Measurements from ENCODE around the gene ZNF845. TPM values are rescaled to one million over a fixed set of nuclear protein-coding genes. Genes with fewer than 3 reads are reported as not detected.
"Not testable (repeated sequence)": the region's sequence is repeated elsewhere in the genome, so short reads cannot be mapped to it uniquely, and the experiment has no call there.

The ZNF845 gene
- total RNA-seq, 4 donors from 2014 or later, result 4.2 to 7.1 (median 5.2) TPM

DNA sequence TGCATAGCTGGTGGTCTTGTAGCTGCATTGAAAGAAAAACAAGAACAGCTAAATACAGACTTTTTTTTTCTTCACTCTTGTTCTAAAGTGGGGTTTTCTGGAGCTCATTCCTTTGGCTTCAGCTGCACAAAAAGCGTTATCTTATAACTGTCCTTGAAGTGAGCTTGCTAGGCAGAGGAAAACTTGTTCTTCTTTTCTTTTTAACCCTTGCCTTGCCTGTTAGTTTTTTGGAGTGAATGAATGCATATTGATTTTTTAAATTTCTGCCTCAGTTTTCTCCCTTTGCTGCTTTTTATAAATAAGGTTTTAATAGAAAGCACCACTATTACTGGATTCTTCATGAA, 62.9 kb downstream of the ZNF845 start:
- DNase-seq (ENCODE audit: low spot score in 2 of 2), result no peak
- Histone ChIP-seq H3K4me3 (no peak overlapping the region), H3K27me3 (no peaks in the 10 kb centered on the region), H3K36me3 (peaks cover 30% of the 10 kb centered on the region), H3K4me1 (peaks cover 29% of the 10 kb centered on the region), H3K27ac (no peak overlapping the region), H3K9me3 (no peaks in the 10 kb centered on the region)
- WGBS, result 14% methylated on average over 1 of the region's 1 CpG
- TF ChIP-seq POLR2AphosphoS5 (IDR thresholded peaks at IDR 0.05), result no peak
- TF ChIP-seq POLR2A (IDR thresholded peaks at IDR 0.05), result no peak
- TF ChIP-seq, protein P1, sequence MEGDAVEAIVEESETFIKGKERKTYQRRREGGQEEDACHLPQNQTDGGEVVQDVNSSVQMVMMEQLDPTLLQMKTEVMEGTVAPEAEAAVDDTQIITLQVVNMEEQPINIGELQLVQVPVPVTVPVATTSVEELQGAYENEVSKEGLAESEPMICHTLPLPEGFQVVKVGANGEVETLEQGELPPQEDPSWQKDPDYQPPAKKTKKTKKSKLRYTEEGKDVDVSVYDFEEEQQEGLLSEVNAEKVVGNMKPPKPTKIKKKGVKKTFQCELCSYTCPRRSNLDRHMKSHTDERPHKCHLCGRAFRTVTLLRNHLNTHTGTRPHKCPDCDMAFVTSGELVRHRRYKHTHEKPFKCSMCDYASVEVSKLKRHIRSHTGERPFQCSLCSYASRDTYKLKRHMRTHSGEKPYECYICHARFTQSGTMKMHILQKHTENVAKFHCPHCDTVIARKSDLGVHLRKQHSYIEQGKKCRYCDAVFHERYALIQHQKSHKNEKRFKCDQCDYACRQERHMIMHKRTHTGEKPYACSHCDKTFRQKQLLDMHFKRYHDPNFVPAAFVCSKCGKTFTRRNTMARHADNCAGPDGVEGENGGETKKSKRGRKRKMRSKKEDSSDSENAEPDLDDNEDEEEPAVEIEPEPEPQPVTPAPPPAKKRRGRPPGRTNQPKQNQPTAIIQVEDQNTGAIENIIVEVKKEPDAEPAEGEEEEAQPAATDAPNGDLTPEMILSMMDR (IDR thresholded peaks at IDR 0.05), result no peak
- no peak for TF ChIP-seq EP300 (IDR thresholded peaks at IDR 0.05)

DNA sequence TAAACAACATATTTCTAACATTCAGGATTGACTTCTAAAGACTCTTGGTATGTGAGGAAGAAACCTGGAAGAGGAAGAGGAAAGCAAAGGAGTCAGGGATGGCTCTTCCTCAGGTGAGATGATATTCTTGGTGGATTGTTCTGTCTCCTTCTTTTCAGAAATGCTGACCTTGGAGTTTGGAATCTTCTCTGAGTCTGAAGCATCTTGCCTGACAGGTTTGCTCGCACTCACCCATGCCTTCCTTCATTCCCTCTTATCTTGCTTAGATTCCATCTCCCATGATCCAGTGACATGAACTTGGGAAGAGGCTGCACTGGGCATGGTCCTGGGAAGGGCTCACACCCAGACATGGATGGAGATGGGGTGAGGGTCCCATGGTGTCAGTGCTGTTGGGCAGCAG, 64.4 kb downstream of the ZNF845 start:
- 82% methylated on average over 1 of the region's 1 CpG for WGBS

More for the DNA sequence above, 64.4 kb downstream of the ZNF845 start:
- Histone ChIP-seq H3K36me3 (peaks cover 43% of the 10 kb centered on the region), H3K4me1 (peaks cover 29% of the 10 kb centered on the region)
- not testable (repeated sequence) for H3K4me3 ChIP-seq; DNase-seq (ENCODE audit: low spot score in 2 of 2); H3K27ac ChIP-seq; H3K27me3 ChIP-seq; H3K9me3 ChIP-seq

Other genes starting within 250 kb of the ZNF845 start
- gene ZNF160, start 230.3 kb upstream of the ZNF845 start, total RNA-seq, result 10 to 100 TPM; 15.2 to 98.3 (median 27.2) TPM
- 1 to 10 TPM; 2.0 to 8.3 (median 5.2) TPM for gene ZNF415, start 200.8 kb upstream of the ZNF845 start, total RNA-seq
- gene ZNF347, start 174.7 kb upstream of the ZNF845 start, total RNA-seq, result 10 to 100 TPM in 2 of 4 donors, 1 to 10 TPM in 2; 4.3 to 16.6 (median 8.1) TPM
- 10 to 100 TPM in 2 of 4 donors, 1 to 10 TPM in 2; 2.6 to 17.0 (median 7.6) TPM for gene ZNF665, start 140.4 kb upstream of the ZNF845 start, total RNA-seq
- gene ZNF677, start 78.9 kb upstream of the ZNF845 start, total RNA-seq, result 10 to 100 TPM; 11.1 to 24.3 (median 18.3) TPM
- gene VN1R2, start 75.5 kb upstream of the ZNF845 start, total RNA-seq, result not detected
- gene VN1R4, start 66.0 kb upstream of the ZNF845 start, total RNA-seq, result not detected
- gene ZNF525, start 32.0 kb downstream of the ZNF845 start, total RNA-seq, result 10 to 100 TPM in 3 of 4 donors, 1 to 10 TPM in 1; 6.4 to 48.2 (median 16.0) TPM
- 10 to 100 TPM in 1 of 4 donors, 1 to 10 TPM in 3; 6.0 to 19.7 (median 7.7) TPM for gene ZNF765, start 61.4 kb downstream of the ZNF845 start, total RNA-seq
- gene ZNF761, start 98.2 kb downstream of the ZNF845 start, total RNA-seq, result 10 to 100 TPM in 2 of 4 donors, 1 to 10 TPM in 2; 6.4 to 16.1 (median 9.6) TPM
- 1 to 10 TPM; 2.4 to 4.7 (median 3.6) TPM for gene ZNF813, start 134.0 kb downstream of the ZNF845 start, total RNA-seq
- 10 to 100 TPM; 20.5 to 41.1 (median 27.8) TPM for gene ZNF331, start 204.4 kb downstream of the ZNF845 start, total RNA-seq

Data from suprapubic skin (tissue), 4 donors.